Liver (tissue), 9 donors: ENCODE measurements around the gene ATG2A. TPM values are rescaled to one million over a fixed set of nuclear protein-coding genes. Genes with fewer than 3 reads are reported as not detected.

ENCODE experiments used
- DNase-seq: peaks from one replicate; pipeline ENCODE4 v3.0.0-alpha.2; 2017; ENCODE audit warnings: low spot score
- H3K27ac ChIP-seq, 2 donors: one replicate each; pipeline ENCODE4 v1.7.0; 2013; ENCODE audit warnings: inconsistent platforms in 2 of 2, low read length in 2 of 2, control low read depth in 1 of 2, low read depth in 1 of 2, mild to moderate bottlenecking in 1 of 2
- H3K27me3 ChIP-seq, 4 donors: one replicate each; pipeline versions ENCODE4 v1.6.1 to v1.7.0; 2013; ENCODE audit warnings: low read length in 3 of 4, inconsistent platforms in 1 of 4, mild to moderate bottlenecking in 1 of 4, moderate library complexity in 1 of 4; ENCODE audit not compliant: control insufficient read depth in 4 of 4, insufficient read depth in 4 of 4
- H3K36me3 ChIP-seq, 4 donors: one replicate each; pipeline versions ENCODE4 v1.6.1 to v1.7.0; 2013; ENCODE audit warnings: low read length in 3 of 4, mild to moderate bottlenecking in 3 of 4, low read depth in 1 of 4, moderate library complexity in 1 of 4; ENCODE audit not compliant: control insufficient read depth in 4 of 4, insufficient read depth in 3 of 4
- H3K4me1 ChIP-seq, 4 donors: one replicate each; pipeline versions ENCODE4 v1.6.1 to v1.7.0; 2013; ENCODE audit warnings: low read length in 3 of 4, mild to moderate bottlenecking in 3 of 4, moderate library complexity in 1 of 4; ENCODE audit not compliant: control insufficient read depth in 4 of 4, insufficient read depth in 4 of 4
- H3K4me3 ChIP-seq, 3 donors: one replicate each; pipeline versions ENCODE4 v1.6.1 to v1.7.0; 2013; ENCODE audit warnings: low read length in 3 of 3, control low read depth in 1 of 3, low read depth in 1 of 3, mild to moderate bottlenecking in 1 of 3
- H3K9ac ChIP-seq, 2 donors: one replicate each; pipeline ENCODE4 v1.7.0; 2013; ENCODE audit warnings: low read length in 2 of 2, mild to moderate bottlenecking in 2 of 2, moderate library complexity in 2 of 2, control low read depth in 1 of 2, low read depth in 1 of 2
- H3K9me3 ChIP-seq, 4 donors: one replicate each; pipeline versions ENCODE4 v1.6.1 to v1.7.0; 2013; ENCODE audit warnings: low read length in 3 of 4; ENCODE audit not compliant: control insufficient read depth in 4 of 4
- ATF3 ChIP-seq: IDR thresholded peaks from 2 replicates; pipeline ENCODE4 v1.6.1; 2016; ENCODE audit warnings: antibody characterized with exemption
- CTCF ChIP-seq: fragments of 150-350 bp; IDR thresholded peaks from 2 replicates; pipeline ENCODE4 v1.5.1; 2017; ENCODE audit warnings: improper control_type of control experiment, low read depth, low read length; ENCODE audit not compliant: missing input control
- EGR1 ChIP-seq, 2 donors: IDR thresholded peaks; 2 replicates each; pipeline ENCODE4 v1.6.1; 2016 to 2018; ENCODE audit warnings: antibody characterized with exemption in 2 of 2, low read depth in 2 of 2
- FOXA1 ChIP-seq: IDR thresholded peaks from 2 replicates; pipeline ENCODE4 v1.6.1; 2016; ENCODE audit warnings: antibody characterized with exemption
- FOXA2 ChIP-seq: IDR thresholded peaks from 2 replicates; pipeline ENCODE4 v1.6.1; 2016; ENCODE audit warnings: antibody characterized with exemption
- GABPA ChIP-seq, 2 donors: IDR thresholded peaks in 1 of 2; conservative IDR thresholded peaks in 1 of 2; 2 replicates each; pipeline ENCODE4 v1.6.1; 2016; ENCODE audit warnings: antibody characterized with exemption in 2 of 2, mild to moderate bottlenecking in 1 of 2, moderate library complexity in 1 of 2
- HNF4A ChIP-seq, 2 donors: conservative IDR thresholded peaks; 2 replicates each; pipeline ENCODE4 v1.6.1; 2016; ENCODE audit warnings: antibody characterized with exemption in 2 of 2, mild to moderate bottlenecking in 2 of 2
- HNF4G ChIP-seq: IDR thresholded peaks from 2 replicates; pipeline ENCODE4 v1.6.1; 2016; ENCODE audit warnings: antibody characterized with exemption
- JUND ChIP-seq, 2 donors: IDR thresholded peaks; 2 replicates each; pipeline ENCODE4 v1.6.1; 2016; ENCODE audit warnings: antibody characterized with exemption in 2 of 2
- MAX ChIP-seq: IDR thresholded peaks from 2 replicates; pipeline ENCODE4 v1.6.1; 2016; ENCODE audit warnings: antibody characterized with exemption
- NR2F2 ChIP-seq: IDR thresholded peaks from 2 replicates; pipeline ENCODE4 v1.6.1; 2016; ENCODE audit warnings: antibody characterized with exemption
- RAD21 ChIP-seq, 2 donors: IDR thresholded peaks; 2 replicates each; pipeline ENCODE4 v1.6.1; 2016; ENCODE audit warnings: antibody characterized with exemption in 2 of 2, mild to moderate bottlenecking in 2 of 2
- REST ChIP-seq: IDR thresholded peaks from 2 replicates; pipeline ENCODE4 v1.6.1; 2016; ENCODE audit warnings: antibody characterized with exemption, mild to moderate bottlenecking
- RXRA ChIP-seq, 2 donors: IDR thresholded peaks; 2 replicates each; pipeline ENCODE4 v1.6.1; 2017 to 2018; ENCODE audit warnings: antibody characterized with exemption in 2 of 2, mild to moderate bottlenecking in 1 of 2
- SP1 ChIP-seq: IDR thresholded peaks from 2 replicates; pipeline ENCODE4 v1.6.1; 2018; ENCODE audit warnings: antibody characterized with exemption, mild to moderate bottlenecking
- TAF1 ChIP-seq: conservative IDR thresholded peaks from 2 replicates; pipeline ENCODE4 v1.6.1; 2016; ENCODE audit warnings: antibody characterized with exemption, mild to moderate bottlenecking
- YY1 ChIP-seq: IDR thresholded peaks from 2 replicates; pipeline ENCODE4 v1.6.1; 2016; ENCODE audit warnings: antibody characterized with exemption, mild to moderate bottlenecking
- ZBTB33 ChIP-seq: IDR thresholded peaks from 2 replicates; pipeline ENCODE4 v1.6.1; 2016; ENCODE audit warnings: antibody characterized with exemption
- WGBS: extraction: QIAGEN DNeasy Blood & Tissue Kit; methylation state at CpG from one replicate; pipeline ENCODE4 v1.1.7; 2013; 5-methylcytosine and 5-hydroxymethylcytosine counted together
- polyA plus RNA-seq, 2 donors: library from polyadenylated mRNA; stranded (reverse) in 1 of 2; unstranded in 1 of 2; fragments of 200-250 nt in 1 of 2; fragments of >200 nt in 1 of 2; fragmentation: Nextera tagmentation in 1 of 2; extraction: Ambion mirVana in 1 of 2; gene quantifications; one replicate each; pipeline versions ENCODE4 v1.2.1 to v1.2.3, GENCODE V29; 2013 to 2015
- total RNA-seq, 2 donors: library from RNA; depleted of rRNA; stranded (reverse); fragments of >200 nt; gene quantifications; one replicate each; pipeline ENCODE4 v1.2.3, GENCODE V29; 2014
- donor health status: healthy.
- donor health status: healthy.
- donor health status: healthy.
- donor health status: healthy.
- donor health status: healthy.

Gene ATG2A
- total and polyA plus RNA-seq, 4 donors: 15.6 to 34.1 (median 23.0) TPM

- Histone ChIP-seq H3K36me3 (no peaks in the 10 kb centered on the region), H3K27ac (no peak overlapping the region), H3K4me3 (no peak overlapping the region), H3K4me1 (peaks cover 10 to 31% (median 20%) of the 10 kb centered on the region in 4 donors), H3K9me3 (no peaks in the 10 kb centered on the region), H3K9ac (no peak overlapping the region), H3K27me3 (no peaks in the 10 kb centered on the region)
- DNase-seq: no peak
- WGBS: 86% methylated on average over 2 of the region's 2 CpGs
- TF ChIP-seq HNF4G: no peak
- TF ChIP-seq EGR1 (IDR thresholded peaks at IDR 0.05; ENCODE audit: low read depth in 2 of 2): no peak
- TF ChIP-seq SP1: no peak
- no peak for TF ChIP-seq YY1
- TF ChIP-seq ZBTB33: no peak
- TF ChIP-seq HNF4A (conservative IDR thresholded peaks at IDR 0.05): no peak
- no peak for TF ChIP-seq NR2F2
- TF ChIP-seq FOXA2: no peak
- TF ChIP-seq REST: no peak
- TF ChIP-seq FOXA1: no peak
- TF ChIP-seq RAD21 (IDR thresholded peaks at IDR 0.05): no peak
- no peak for TF ChIP-seq ATF3
- no peak for TF ChIP-seq MAX
Observed at GRCh38 chr11:64920124-64920523, 3.1 kb upstream of the ATG2A start.

- no peak overlapping the region for H3K27ac ChIP-seq
- no peak overlapping the region for H3K4me3 ChIP-seq
- no peaks in the 10 kb centered on the region for H3K36me3 ChIP-seq
- no peaks in the 10 kb centered on the region for H3K27me3 ChIP-seq
- TF ChIP-seq SP1: no peak
- TF ChIP-seq FOXA2: no peak
- no peak for TF ChIP-seq CTCF
- no peak for TF ChIP-seq MAX
- no peak for TF ChIP-seq NR2F2
- no peak for TF ChIP-seq RAD21 (IDR thresholded peaks at IDR 0.05)
- no peak for TF ChIP-seq HNF4A (conservative IDR thresholded peaks at IDR 0.05)
- no peak for TF ChIP-seq JUND (IDR thresholded peaks at IDR 0.05)
- no peak for TF ChIP-seq GABPA (IDR thresholded peaks at IDR 0.05 in 1 of 2, conservative IDR thresholded peaks at IDR 0.05 in 1 of 2)
- TF ChIP-seq HNF4G: no peak
- TF ChIP-seq ATF3: no peak
- TF ChIP-seq ZBTB33: no peak
- no peak for TF ChIP-seq EGR1 (IDR thresholded peaks at IDR 0.05; ENCODE audit: low read depth in 2 of 2)
- no peak for TF ChIP-seq FOXA1
- TF ChIP-seq RXRA (IDR thresholded peaks at IDR 0.05): no peak
- TF ChIP-seq TAF1: no peak
- TF ChIP-seq YY1: no peak
- H3K9ac ChIP-seq: peak overlapping the region in 1 of 2 donors; percentile 4
- 92% methylated on average over 8 of the region's 8 CpGs for WGBS
- no peaks in the 10 kb centered on the region for H3K9me3 ChIP-seq
- peaks cover 11 to 29% (median 20%) of the 10 kb centered on the region in 4 donors for H3K4me1 ChIP-seq
- no peak for DNase-seq
Observed at GRCh38 chr11:64919627-64920026, 2.6 kb upstream of the ATG2A start.
